Measurements from ENCODE around the gene MKRN2OS. TPM values are rescaled to one million over a fixed set of nuclear protein-coding genes. Genes with fewer than 3 reads are reported as not detected.

MKRN2OS gene
- total and polyA plus RNA-seq, 2 donors (not counting 3 experiments of a cell fraction or from before 2014, with no cell fraction given) = not detected

- Histone ChIP-seq H4K20me1 (replicated peaks; ENCODE audit: control insufficient read depth, extremely low read depth, insufficient read depth, low read length) (no peaks in the 10 kb centered on the region), H3K79me2 (ENCODE audit: control insufficient read depth, insufficient read depth, low read length) (no peaks in the 10 kb centered on the region), H3K27me3 (ENCODE audit: control insufficient read depth in 2 of 2, insufficient read depth in 2 of 2, low read length in 2 of 2) (no peaks in the 10 kb centered on the region), H3K27ac (ENCODE audit: insufficient read depth, low read depth, low read length) (no peak overlapping the region), H3K36me3 (ENCODE audit: control insufficient read depth in 2 of 2, extremely low read depth in 1 of 2, insufficient read depth in 2 of 2, low read length in 2 of 2) (no peaks in the 10 kb centered on the region), H3K9me1 (replicated peaks; ENCODE audit: control insufficient read depth, extremely low read depth, insufficient read depth, low read length) (no peaks in the 10 kb centered on the region), H3K9ac (replicated peaks; ENCODE audit: extremely low read depth, insufficient read depth, low read length) (no peak overlapping the region), H3K9me3 (replicated peaks; ENCODE audit: control insufficient read depth, insufficient read depth, low read length) (no peaks in the 10 kb centered on the region), H3K4me3 (replicated peaks in 1 of 3; ENCODE audit: insufficient read depth in 1 of 3, low read depth in 1 of 3, low read length in 3 of 3) (no peak overlapping the region), H3K4me1 (ENCODE audit: control insufficient read depth, extremely low read depth, insufficient read depth, low read length) (no peaks in the 10 kb centered on the region), H2AFZ (ENCODE audit: low read depth, low read length) (no peak overlapping the region), H3K4me2 (ENCODE audit: insufficient read depth, low read length) (no peak overlapping the region)
- intact Hi-C loops (cut with micrococcal nuclease) = no loop called here
- no peak for DNase-seq (ENCODE audit: low read depth, low spot score)
- no peak for FAIRE-seq
- CTCF ChIA-PET = interaction anchor here (1.2 to 1.5 kb wide), 2 partner anchors 13 to 21 kb away, joined by 3 read pairs; no protein-coding TSS in a partner anchor
- POLR2A ChIA-PET = no interaction called here
- dilution Hi-C loops (cut with MboI; ENCODE audit: extremely low pct_ligation_motif_present, low sequenced_read_pairs) = no loop called here
- BruUV-seq (replicated peaks) = no TSS peak
- TF ChIP-seq GATA2 (IDR thresholded peaks at IDR 0.05; ENCODE audit: insufficient read depth, insufficient read length, low read depth, low read length) (no peak), EZH2 (IDR thresholded peaks at IDR 0.05; ENCODE audit: borderline replicate concordance, low read depth, low read length, severe bottlenecking) (no peak), POLR2A (IDR thresholded peaks at IDR 0.05; ENCODE audit: low read depth, low read length) (no peak), JUN (IDR thresholded peaks at IDR 0.05; ENCODE audit: borderline replicate concordance, insufficient read depth, insufficient read length, low read depth) (no peak), FOS (IDR thresholded peaks at IDR 0.05; ENCODE audit: borderline replicate concordance, insufficient read depth, low read length) (no peak), MAX (IDR thresholded peaks at IDR 0.05; ENCODE audit: insufficient read depth, insufficient read length) (no peak), MYC (IDR thresholded peaks at IDR 0.05; ENCODE audit: low read depth, low read length) (no peak)
- TF ChIP-seq, protein P1, sequence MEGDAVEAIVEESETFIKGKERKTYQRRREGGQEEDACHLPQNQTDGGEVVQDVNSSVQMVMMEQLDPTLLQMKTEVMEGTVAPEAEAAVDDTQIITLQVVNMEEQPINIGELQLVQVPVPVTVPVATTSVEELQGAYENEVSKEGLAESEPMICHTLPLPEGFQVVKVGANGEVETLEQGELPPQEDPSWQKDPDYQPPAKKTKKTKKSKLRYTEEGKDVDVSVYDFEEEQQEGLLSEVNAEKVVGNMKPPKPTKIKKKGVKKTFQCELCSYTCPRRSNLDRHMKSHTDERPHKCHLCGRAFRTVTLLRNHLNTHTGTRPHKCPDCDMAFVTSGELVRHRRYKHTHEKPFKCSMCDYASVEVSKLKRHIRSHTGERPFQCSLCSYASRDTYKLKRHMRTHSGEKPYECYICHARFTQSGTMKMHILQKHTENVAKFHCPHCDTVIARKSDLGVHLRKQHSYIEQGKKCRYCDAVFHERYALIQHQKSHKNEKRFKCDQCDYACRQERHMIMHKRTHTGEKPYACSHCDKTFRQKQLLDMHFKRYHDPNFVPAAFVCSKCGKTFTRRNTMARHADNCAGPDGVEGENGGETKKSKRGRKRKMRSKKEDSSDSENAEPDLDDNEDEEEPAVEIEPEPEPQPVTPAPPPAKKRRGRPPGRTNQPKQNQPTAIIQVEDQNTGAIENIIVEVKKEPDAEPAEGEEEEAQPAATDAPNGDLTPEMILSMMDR (IDR thresholded peaks at IDR 0.05; ENCODE audit: extremely low read depth in 1 of 2, insufficient read depth in 1 of 2, low read depth in 1 of 2, low read length in 2 of 2) = no peak
Observed at GRCh38 chr3:12521010-12521409, 24.3 kb downstream of the MKRN2OS start.

All from endothelial cell of umbilical vein (primary cell).